Activated CD4-positive, CD25-positive, alpha-beta regulatory T cell treated with anti-CD3 and anti-CD28 coated beads, Interleukin-2, amount 50 U/mL, for 16 hours (primary cell): Measurements from ENCODE around the gene SKIC3.

Experiments
- DNase-seq: peaks from one replicate; pipeline ENCODE4 v3.0.0-alpha.2; 2020; ENCODE audit warnings: low read depth, low spot score

The SKIC3 gene

GRCh38 chr5:95531491-95531890 lies 23.3 kb downstream of the SKIC3 start:
- DNase-seq = no peak

GRCh38 chr5:95530416-95530815 lies 24.4 kb downstream of the SKIC3 start:
- no peak for DNase-seq

GRCh38 chr5:95528565-95528964 lies 26.2 kb downstream of the SKIC3 start:
- no peak for DNase-seq

- no peak for DNase-seq
Observed at GRCh38 chr5:95526871-95527270, 27.9 kb downstream of the SKIC3 start.

GRCh38 chr5:95524423-95524822 lies 30.4 kb downstream of the SKIC3 start:
- no peak for DNase-seq

GRCh38 chr5:95520206-95520605 lies 34.6 kb downstream of the SKIC3 start:
- no peak for DNase-seq

- no peak for DNase-seq
Observed at GRCh38 chr5:95519681-95520080, 35.1 kb downstream of the SKIC3 start.

- no peak for DNase-seq
Observed at GRCh38 chr5:95519151-95519550, 35.6 kb downstream of the SKIC3 start.

- DNase-seq = no peak
Observed at GRCh38 chr5:95518417-95518816, 36.4 kb downstream of the SKIC3 start.

GRCh38 chr5:95511606-95512005 lies 43.2 kb downstream of the SKIC3 start:
- no peak for DNase-seq

GRCh38 chr5:95508550-95508949 lies 46.2 kb downstream of the SKIC3 start:
- no peak for DNase-seq
